HS-27A (cell line): ENCODE results near the gene RCHY1.
"Not testable (repeated sequence)": the region's sequence is repeated elsewhere in the genome, so short reads cannot be mapped to it uniquely, and the experiment has no call there.

Experiments
- DNase-seq: peaks from one replicate; pipeline ENCODE4 v3.0.0-alpha.2; 2012; ENCODE audit warnings: low read depth, missing footprints

The RCHY1 gene

GRCh38 chr4:75514131-75514948 is at the start of gene RCHY1, which contains the start of gene THAP6:
RCHY1 (minus strand) TSS chr4:75514403; CDS start chr4:75514286, 117 bp downstream.
THAP6 (plus strand) TSS chr4:75514473; CDS start chr4:75515453, 980 bp downstream.
- peak; percentile 88 for DNase-seq

GRCh38 chr4:75561789-75562188 is 47.6 kb upstream of the RCHY1 start:
- DNase-seq: no peak

GRCh38 chr4:75557696-75558095 is 43.5 kb upstream of the RCHY1 start:
- no peak for DNase-seq

- DNase-seq: no peak
Measured at GRCh38 chr4:75555294-75556164, 41.3 kb upstream of the RCHY1 start, which contains the start of gene ODAPH. ODAPH (plus strand) TSS chr4:75556066; CDS start chr4:75556083, 17 bp downstream.

GRCh38 chr4:75552452-75552851 is 38.2 kb upstream of the RCHY1 start:
- DNase-seq: no peak

- DNase-seq: no peak
Measured at GRCh38 chr4:75549019-75549418, 34.8 kb upstream of the RCHY1 start.

GRCh38 chr4:75547647-75548387 is 33.6 kb upstream of the RCHY1 start:
- DNase-seq: peak; percentile 35

GRCh38 chr4:75545526-75545925 is 31.3 kb upstream of the RCHY1 start:
- no peak for DNase-seq

- DNase-seq: no peak
Measured at GRCh38 chr4:75544870-75545269, 30.7 kb upstream of the RCHY1 start.

GRCh38 chr4:75544220-75544619 is 30.0 kb upstream of the RCHY1 start:
- DNase-seq: not testable (repeated sequence)

- DNase-seq: no peak
Measured at GRCh38 chr4:75542824-75543223, 28.6 kb upstream of the RCHY1 start.

GRCh38 chr4:75537308-75537707 is 23.1 kb upstream of the RCHY1 start:
- DNase-seq: not testable (repeated sequence)

- DNase-seq: not testable (repeated sequence)
Measured at GRCh38 chr4:75533926-75534325, 19.7 kb upstream of the RCHY1 start.

- not testable (repeated sequence) for DNase-seq
Measured at GRCh38 chr4:75533339-75533887, 19.2 kb upstream of the RCHY1 start.

GRCh38 chr4:75531536-75532143 is 17.4 kb upstream of the RCHY1 start:
- DNase-seq: not testable (repeated sequence)

- no peak for DNase-seq
Measured at GRCh38 chr4:75530556-75531322, 16.5 kb upstream of the RCHY1 start.

- DNase-seq: no peak
Measured at GRCh38 chr4:75527482-75527881, 13.3 kb upstream of the RCHY1 start.

- DNase-seq: no peak
Measured at GRCh38 chr4:75525910-75526309, 11.7 kb upstream of the RCHY1 start.

- DNase-seq: no peak
Measured at GRCh38 chr4:75525086-75525485, 10.9 kb upstream of the RCHY1 start.

- DNase-seq: not testable (repeated sequence)
Measured at GRCh38 chr4:75519452-75519851, 5.2 kb upstream of the RCHY1 start.
